Skeletal muscle tissue (tissue), 4 donors: ENCODE measurements around the gene C2CD3. TPM values are rescaled to one million over a fixed set of nuclear protein-coding genes. Genes with fewer than 3 reads are reported as not detected.
A peak's percentile ranks its signal among the peaks of the same experiment; 100 is the strongest.

Experiments
- H3K27ac ChIP-seq: one replicate; pipeline ENCODE4 v1.7.0; 2013; ENCODE audit warnings: mild to moderate bottlenecking, low read depth, low read length, inconsistent platforms
- H3K27me3 ChIP-seq, 3 donors: one replicate each; pipeline ENCODE4 v1.7.0; 2013; ENCODE audit warnings: low read length in 3 of 3; ENCODE audit not compliant: control insufficient read depth in 3 of 3, insufficient read depth in 3 of 3
- H3K36me3 ChIP-seq, 3 donors: one replicate each; pipeline ENCODE4 v1.7.0; 2013; ENCODE audit warnings: low read length in 3 of 3; ENCODE audit not compliant: control insufficient read depth in 3 of 3, insufficient read depth in 3 of 3
- H3K4me1 ChIP-seq, 3 donors: one replicate each; pipeline ENCODE4 v1.7.0; 2013; ENCODE audit warnings: low read length in 3 of 3, mild to moderate bottlenecking in 3 of 3; ENCODE audit not compliant: control insufficient read depth in 3 of 3, insufficient read depth in 3 of 3
- H3K4me3 ChIP-seq, 3 donors: one replicate each; pipeline ENCODE4 v1.7.0; 2013; ENCODE audit warnings: low read length in 3 of 3
- H3K9ac ChIP-seq, 3 donors: one replicate each; pipeline ENCODE4 v1.7.0; 2013; ENCODE audit warnings: low read length in 3 of 3, mild to moderate bottlenecking in 3 of 3, moderate library complexity in 2 of 3, low read depth in 1 of 3
- H3K9me3 ChIP-seq, 3 donors: one replicate each; pipeline ENCODE4 v1.7.0; 2013; ENCODE audit warnings: low read length in 3 of 3; ENCODE audit not compliant: control insufficient read depth in 3 of 3
- total RNA-seq: library from RNA; depleted of rRNA; stranded (reverse); fragments of >200 nt; gene quantifications from one replicate; pipeline ENCODE4 v1.2.3, GENCODE V29; 2014
- donor health status: Osteomylitis.

The C2CD3 gene
- total RNA-seq, 1 donor from 2014 or later = 13.6 TPM

GRCh38 chr11:74030723-74031676 is 139.8 kb downstream of the C2CD3 start:
- Histone ChIP-seq H3K27ac (no peak overlapping the region), H3K9me3 (no peaks in the 10 kb centered on the region), H3K4me3 (no peak overlapping the region), H3K9ac (no peak overlapping the region), H3K36me3 (peaks cover 19 to 36% (median 31%) of the 10 kb centered on the region in 3 donors), H3K4me1 (no peaks in the 10 kb centered on the region), H3K27me3 (no peaks in the 10 kb centered on the region)

DNA sequence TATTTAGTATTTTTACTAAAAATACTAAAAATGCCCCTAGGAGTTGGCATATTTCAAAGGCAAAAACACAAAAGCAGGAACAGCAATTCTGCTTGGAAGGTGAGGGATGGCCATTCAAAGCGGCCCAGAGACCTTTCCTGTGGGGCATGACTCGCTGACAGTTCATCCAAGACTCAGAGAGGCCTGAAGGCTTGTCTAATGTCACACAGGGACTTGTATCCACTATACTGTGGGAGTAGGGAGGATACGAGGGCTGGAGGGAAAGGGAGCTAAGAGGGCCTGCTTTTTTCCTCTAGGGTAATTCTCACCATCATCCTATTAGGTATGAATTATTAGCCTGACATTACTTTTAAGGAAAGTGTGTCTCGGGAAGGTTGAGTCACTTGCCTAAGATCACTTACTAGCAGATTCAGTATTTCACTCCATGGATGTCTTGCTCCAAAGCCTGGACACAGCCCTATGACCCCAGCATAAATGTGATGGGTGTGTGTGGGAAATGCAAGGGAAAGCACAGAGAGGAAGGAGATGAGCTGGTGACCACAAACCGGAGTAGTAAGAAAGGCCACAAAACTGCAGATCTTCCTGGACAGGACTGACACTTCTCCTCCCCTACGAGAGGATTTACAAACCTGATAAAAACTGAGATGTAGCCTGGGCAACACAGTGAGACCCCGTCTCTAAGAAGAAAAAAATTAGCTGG is 145.2 kb downstream of the C2CD3 start:
- no peaks in the 10 kb centered on the region for H3K27me3 ChIP-seq
- no peak overlapping the region for H3K4me3 ChIP-seq
- H3K36me3 ChIP-seq = peaks cover 4 to 11% (median 6%) of the 10 kb centered on the region in 3 donors
- peaks cover 0 to 7% (median 4%) of the 10 kb centered on the region in 3 donors for H3K4me1 ChIP-seq
- H3K9me3 ChIP-seq = no peaks in the 10 kb centered on the region
- no peak overlapping the region for H3K27ac ChIP-seq
- H3K9ac ChIP-seq = no peak overlapping the region

DNA sequence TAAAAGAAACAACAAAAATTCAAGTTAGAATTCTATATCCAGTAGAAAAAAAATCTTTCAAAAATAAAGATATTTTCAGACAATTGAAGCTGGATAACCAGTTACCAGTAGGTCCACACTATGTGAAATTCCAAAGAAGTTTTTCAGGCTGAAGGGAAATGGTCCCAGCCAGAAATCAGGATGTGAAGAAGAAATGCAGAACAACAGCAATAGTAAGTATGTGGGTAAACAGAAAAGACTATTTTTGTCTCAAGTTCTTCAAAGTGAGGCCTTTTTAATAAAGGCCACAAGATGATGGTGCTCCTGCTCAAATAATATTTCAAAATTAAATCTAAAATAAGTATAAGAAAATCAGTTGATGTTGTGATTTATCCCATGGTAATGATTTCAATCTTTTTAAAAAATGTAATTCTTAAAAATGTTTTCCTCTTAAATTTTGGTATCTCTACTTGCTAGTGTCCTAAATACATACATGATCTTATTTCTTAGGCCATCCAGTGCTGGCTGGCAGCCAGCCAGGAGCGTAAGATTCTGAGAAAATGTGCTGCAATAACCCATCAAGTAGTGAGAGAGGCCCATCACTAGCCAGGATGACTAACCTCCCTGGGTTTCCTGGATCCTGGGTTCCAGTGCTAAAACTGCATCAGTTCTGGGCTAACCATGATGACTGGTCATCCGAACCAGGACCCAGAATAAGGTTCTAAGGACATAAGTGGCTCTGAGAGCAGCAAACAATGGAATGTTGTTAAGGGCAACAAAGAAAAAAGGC is 146.4 kb downstream of the C2CD3 start:
- peaks cover 10 to 18% (median 15%) of the 10 kb centered on the region in 3 donors for H3K4me1 ChIP-seq
- peak overlapping the region; percentile 21 for H3K27ac ChIP-seq

GRCh38 chr11:74023276-74023675 is 147.5 kb downstream of the C2CD3 start:
- Histone ChIP-seq H3K4me3 (no peak overlapping the region), H3K9me3 (no peaks in the 10 kb centered on the region), H3K27ac (no peak overlapping the region), H3K4me1 (peaks cover 21 to 30% (median 25%) of the 10 kb centered on the region in 3 donors), H3K36me3 (peaks cover 0 to 13% (median 4%) of the 10 kb centered on the region in 3 donors), H3K9ac (no peak overlapping the region), H3K27me3 (no peaks in the 10 kb centered on the region)

More for the DNA sequence above, 146.4 kb downstream of the C2CD3 start:
- H3K4me3 ChIP-seq = no peak overlapping the region
- H3K9ac ChIP-seq = no peak overlapping the region
- peaks cover 0 to 13% (median 5%) of the 10 kb centered on the region in 3 donors for H3K36me3 ChIP-seq
- no peaks in the 10 kb centered on the region for H3K9me3 ChIP-seq
- no peaks in the 10 kb centered on the region for H3K27me3 ChIP-seq

DNA sequence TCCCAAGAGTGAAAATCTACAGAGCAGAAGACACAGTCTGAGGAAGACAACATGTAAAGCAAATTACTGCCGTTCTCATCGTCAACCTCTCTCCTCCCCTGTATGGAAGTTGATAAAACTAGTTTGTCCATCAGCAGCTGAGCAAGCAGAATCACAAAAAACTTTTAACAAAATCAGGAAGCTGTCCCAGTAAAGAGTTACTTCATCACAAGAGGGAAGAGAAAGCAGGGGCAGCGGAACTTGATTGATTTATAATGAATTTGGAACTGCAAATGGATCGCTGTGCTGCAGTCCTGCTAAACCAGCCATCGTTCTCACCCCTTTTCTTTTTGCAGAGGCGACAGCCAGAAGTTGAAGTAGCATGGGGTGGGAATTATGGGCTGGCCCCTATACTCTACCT is 148.3 kb downstream of the C2CD3 start:
- Histone ChIP-seq H3K4me3 (no peak overlapping the region), H3K27me3 (no peaks in the 10 kb centered on the region), H3K36me3 (peaks cover 0 to 10% (median 4%) of the 10 kb centered on the region in 3 donors), H3K9ac (no peak overlapping the region), H3K27ac (no peak overlapping the region), H3K4me1 (peaks cover 29 to 37% (median 32%) of the 10 kb centered on the region in 3 donors), H3K9me3 (no peaks in the 10 kb centered on the region)

GRCh38 chr11:74021998-74022397 is 148.8 kb downstream of the C2CD3 start:
- Histone ChIP-seq H3K27me3 (no peaks in the 10 kb centered on the region), H3K4me3 (no peak overlapping the region), H3K36me3 (peaks cover 0 to 10% (median 4%) of the 10 kb centered on the region in 3 donors), H3K4me1 (peaks cover 34 to 42% (median 38%) of the 10 kb centered on the region in 3 donors), H3K9ac (no peak overlapping the region), H3K27ac (no peak overlapping the region), H3K9me3 (no peaks in the 10 kb centered on the region)

- H3K9ac ChIP-seq = no peak overlapping the region
- no peaks in the 10 kb centered on the region for H3K9me3 ChIP-seq
- peaks cover 35 to 56% (median 46%) of the 10 kb centered on the region in 3 donors for H3K4me1 ChIP-seq
- H3K27ac ChIP-seq = peak overlapping the region; percentile 92
- peaks cover 0 to 11% (median 4%) of the 10 kb centered on the region in 3 donors for H3K36me3 ChIP-seq
- H3K27me3 ChIP-seq = no peaks in the 10 kb centered on the region
- no peak overlapping the region for H3K4me3 ChIP-seq
These were observed 150.3 kb downstream of the C2CD3 start for GRCh38 chr11:74020539-74020938.

- Histone ChIP-seq H3K27me3 (no peaks in the 10 kb centered on the region), H3K36me3 (peaks cover 0 to 10% (median 4%) of the 10 kb centered on the region in 3 donors), H3K4me1 (peaks cover 35 to 62% (median 46%) of the 10 kb centered on the region in 3 donors), H3K27ac (peak overlapping the region; percentile 92), H3K9me3 (no peaks in the 10 kb centered on the region), H3K4me3 (peak overlapping the region in 1 of 3 donors; percentile 17), H3K9ac (peak overlapping the region in 2 of 3 donors; percentile 54 to 74)
These were observed 150.9 kb downstream of the C2CD3 start for GRCh38 chr11:74019860-74020259.

DNA sequence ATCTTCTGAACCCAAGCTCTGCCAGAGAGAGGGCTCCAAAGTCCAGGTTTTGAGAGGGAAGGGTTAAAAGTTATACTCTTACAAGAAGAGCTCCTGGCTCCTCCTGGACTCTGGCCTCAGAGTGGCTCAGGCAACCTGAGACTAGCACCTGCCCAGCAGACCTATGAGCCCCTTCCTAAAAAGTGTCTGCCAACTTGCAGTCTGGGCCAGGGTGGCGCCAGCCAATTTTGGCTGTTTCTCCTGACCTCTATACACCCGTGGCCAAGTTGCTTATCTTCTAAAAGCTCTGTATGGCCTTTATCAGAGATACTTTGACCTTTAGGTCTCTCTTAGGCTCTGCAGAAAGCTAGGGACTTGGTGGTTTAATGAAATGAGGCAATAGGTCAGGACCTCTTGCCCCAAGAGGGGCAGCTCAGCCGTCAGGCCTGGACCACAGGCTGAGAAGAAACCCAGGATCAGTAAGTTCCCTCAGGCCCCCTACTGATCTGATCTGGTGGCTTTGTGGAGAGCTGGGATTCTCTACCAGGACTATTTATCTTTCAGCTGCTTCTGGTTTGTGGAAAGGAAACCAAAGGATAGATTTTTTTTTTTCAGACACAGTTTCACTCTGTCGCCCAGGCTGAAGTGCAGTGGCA is 151.6 kb downstream of the C2CD3 start:
- Histone ChIP-seq H3K9ac (peak overlapping the region; percentile 74 to 83 (median 81)), H3K4me3 (peak overlapping the region in 2 of 3 donors; percentile 10 to 61), H3K9me3 (no peaks in the 10 kb centered on the region), H3K4me1 (peaks cover 35 to 62% (median 46%) of the 10 kb centered on the region in 3 donors), H3K27ac (peak overlapping the region; percentile 92), H3K27me3 (no peaks in the 10 kb centered on the region), H3K36me3 (peaks cover 0 to 10% (median 5%) of the 10 kb centered on the region in 3 donors)
